ENCODE results near the gene CRIP1. TPM values are rescaled to one million over a fixed set of nuclear protein-coding genes. Genes with fewer than 3 reads are reported as not detected.

Gene CRIP1
- total RNA-seq, 1 donor from 2014 or later, result 65.9 TPM

- intact Hi-C loops (cut with micrococcal nuclease), result no loop called here
- H3K4me3 ChIP-seq, result peak overlapping the region; percentile 9
- peaks cover 18% of the 10 kb centered on the region for H3K36me3 ChIP-seq
- no peak for TF ChIP-seq CTCF (IDR thresholded peaks at IDR 0.05; ENCODE audit: borderline replicate concordance)
- H3K9me3 ChIP-seq (replicated peaks), result no peaks in the 10 kb centered on the region
- H3K27me3 ChIP-seq (ENCODE audit: low read depth), result no peaks in the 10 kb centered on the region
- peak overlapping the region; percentile 100 for H3K27ac ChIP-seq (replicated peaks)
- peaks cover 91% of the 10 kb centered on the region for H3K4me1 ChIP-seq
- DNase-seq, result no peak
Measured at GRCh38 chr14:105478398-105479251, 8.1 kb upstream of the CRIP1 start.

- H3K36me3 ChIP-seq, result peaks cover 18% of the 10 kb centered on the region
- no peaks in the 10 kb centered on the region for H3K27me3 ChIP-seq (ENCODE audit: low read depth)
- H3K9me3 ChIP-seq (replicated peaks), result no peaks in the 10 kb centered on the region
- peak overlapping the region; percentile 100 for H3K27ac ChIP-seq (replicated peaks)
- TF ChIP-seq CTCF (IDR thresholded peaks at IDR 0.05; ENCODE audit: borderline replicate concordance), result no peak
- intact Hi-C loops (cut with micrococcal nuclease), result no loop called here
- no peak overlapping the region for H3K4me3 ChIP-seq
- no peak for DNase-seq
- H3K4me1 ChIP-seq, result peaks cover 97% of the 10 kb centered on the region
Measured at GRCh38 chr14:105479431-105480158, 7.1 kb upstream of the CRIP1 start.

- no peak for DNase-seq
- Histone ChIP-seq H3K4me3 (peak overlapping the region; percentile 60), H3K4me1 (peaks cover 97% of the 10 kb centered on the region), H3K9me3 (replicated peaks) (no peaks in the 10 kb centered on the region), H3K36me3 (peaks cover 18% of the 10 kb centered on the region), H3K27me3 (ENCODE audit: low read depth) (no peaks in the 10 kb centered on the region), H3K27ac (replicated peaks) (peak overlapping the region; percentile 100)
- TF ChIP-seq CTCF (IDR thresholded peaks at IDR 0.05; ENCODE audit: borderline replicate concordance), result no peak
- intact Hi-C loops (cut with micrococcal nuclease), result no loop called here
Measured at GRCh38 chr14:105480199-105480746, 6.4 kb upstream of the CRIP1 start.

GRCh38 chr14:105480807-105481801 is 5.6 kb upstream of the CRIP1 start:
- Histone ChIP-seq H3K4me1 (peaks cover 97% of the 10 kb centered on the region), H3K36me3 (peaks cover 18% of the 10 kb centered on the region), H3K27me3 (ENCODE audit: low read depth) (no peaks in the 10 kb centered on the region), H3K27ac (replicated peaks) (peak overlapping the region; percentile 100), H3K9me3 (replicated peaks) (no peaks in the 10 kb centered on the region), H3K4me3 (peak overlapping the region; percentile 60)
- DNase-seq, result peak; percentile 90
- intact Hi-C loops (cut with micrococcal nuclease), result no loop called here
- peak; percentile 100 for TF ChIP-seq CTCF (IDR thresholded peaks at IDR 0.05; ENCODE audit: borderline replicate concordance)
